Gastrocnemius medialis (tissue), 4 donors: Measurements from ENCODE around the gene MOB3B. TPM values are rescaled to one million over a fixed set of nuclear protein-coding genes. Genes with fewer than 3 reads are reported as not detected.

Experiments used
- ATAC-seq, 2 donors: fragments of 150-250 bp; one replicate each; pipeline ENCODE4 v1.9.1; 2016
- DNase-seq, 2 donors: peaks; one replicate each; pipeline ENCODE4 v3.0.0-alpha.2; 2019
- H3K27ac ChIP-seq, 4 donors: fragments of 200-600 bp; sonication (generic); 1 replicate in 1 of 4; 2 replicates in 3 of 4; pipeline ENCODE4 v1.5.1; 2016 to 2018; ENCODE audit warnings: mild to moderate bottlenecking in 2 of 4, moderate library complexity in 1 of 4
- H3K27me3 ChIP-seq, 3 donors: fragments of 200-600 bp; sonication (generic) in 2 of 3; 1 replicate in 1 of 3; 2 replicates in 2 of 3; pipeline versions ENCODE4 v1.5.1 to v1.6.0; 2016 to 2019; ENCODE audit warnings: mild to moderate bottlenecking in 1 of 3, moderate library complexity in 1 of 3
- H3K36me3 ChIP-seq, 2 donors: fragments of 200-600 bp; sonication (generic) in 1 of 2; one replicate each; pipeline ENCODE4 v1.5.1; 2017 to 2018
- H3K4me1 ChIP-seq, 2 donors: fragments of 200-600 bp; sonication (generic) in 1 of 2; one replicate each; pipeline ENCODE4 v1.5.1; 2016 to 2017; ENCODE audit warnings: mild to moderate bottlenecking in 2 of 2
- H3K4me3 ChIP-seq, 4 donors: fragments of 200-600 bp; sonication (generic) in 3 of 4; 1 replicate in 1 of 4; 2 replicates in 3 of 4; pipeline ENCODE4 v1.5.1; 2016 to 2019; ENCODE audit warnings: mild to moderate bottlenecking in 2 of 4
- H3K9me3 ChIP-seq, 3 donors: fragments of 200-600 bp; sonication (generic) in 2 of 3; 1 replicate in 1 of 3; 2 replicates in 2 of 3; pipeline ENCODE4 v1.5.1; 2016 to 2019
- POLR2A ChIP-seq, 2 donors: fragments of 450-650 bp; IDR thresholded peaks; one replicate each; pipeline ENCODE4 v1.6.1; 2017; ENCODE audit warnings: antibody characterized with exemption in 2 of 2, mild to moderate bottlenecking in 2 of 2, moderate library complexity in 2 of 2
- in situ Hi-C, 4 donors: fragments of 200-750 bp; cut with MboI; loops; one replicate each; pipeline versions ENCODE4 v1.15.0 to v1.8.0; 2017; ENCODE audit warnings: low sequenced_read_pairs in 4 of 4
- intact Hi-C: fragments of 100-400 bp; cut with DNase I; formaldehyde crosslinking; loops from one replicate; pipeline ENCODE4 v1.15.1; 2023; ENCODE audit warnings: low total_unique reads
- total RNA-seq, 4 donors: library from RNA; depleted of rRNA; stranded (reverse); fragments of >200 nt; gene quantifications; one replicate each; pipeline versions ENCODE4 v1.1.0 to v1.2.3, GENCODE V29; 2016
- TF ChIP-seq, protein P1 (sequence below), 5 experiments: fragments of 450-650 bp in 3 of 5; fragments of 200-600 bp in 2 of 5; sonication (generic) in 2 of 5; IDR thresholded peaks in 4 of 5; conservative IDR thresholded peaks in 1 of 5; 1 replicate in 4 of 5; 2 replicates in 1 of 5; pipeline ENCODE4 v1.5.1; 2016 to 2019; ENCODE audit warnings: antibody characterized with exemption in 5 of 5, mild to moderate bottlenecking in 3 of 5, moderate library complexity in 3 of 5

The MOB3B gene
- total RNA-seq, 4 donors from 2014 or later: 3.4 to 16.3 (median 12.7) TPM

GRCh38 chr9:27440888-27441740 lies 88.5 kb downstream of the MOB3B start:
- Histone ChIP-seq H3K36me3 (no peaks in the 10 kb centered on the region), H3K27me3 (no peaks in the 10 kb centered on the region), H3K9me3 (no peaks in the 10 kb centered on the region), H3K4me1 (peaks cover 0 to 7% of the 10 kb centered on the region in 2 donors), H3K27ac (no peak overlapping the region), H3K4me3 (no peak overlapping the region)
- no peak for ATAC-seq
- no peak for TF ChIP-seq POLR2A (IDR thresholded peaks at IDR 0.05)
- intact Hi-C loops: no loop called here
- in situ Hi-C loops: loop anchor here in 1 of 4 donors (10.0 kb wide), 1 partner anchor 56 kb away; no protein-coding TSS in a partner anchor
- no peak for DNase-seq

DNA sequence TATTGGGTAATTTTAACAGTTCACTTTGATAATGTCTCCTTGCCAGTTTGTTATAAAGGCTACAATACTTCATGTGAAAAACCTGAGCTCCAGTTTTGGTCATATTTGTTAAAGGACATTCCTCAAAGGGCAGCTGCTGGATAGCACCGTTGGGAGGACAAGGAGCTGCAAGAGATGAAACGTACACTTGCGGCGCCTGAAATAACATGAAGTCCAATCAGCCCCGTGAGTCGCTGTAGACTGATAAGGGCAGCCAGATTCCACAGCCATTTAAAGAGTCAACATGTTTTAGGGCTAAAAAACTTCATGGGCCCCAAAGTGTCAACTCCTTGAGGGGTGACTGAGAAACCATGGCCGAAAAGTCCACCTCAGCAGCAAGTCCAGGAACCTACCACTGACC lies 91.1 kb downstream of the MOB3B start:
- no peak for TF ChIP-seq POLR2A (IDR thresholded peaks at IDR 0.05)
- TF ChIP-seq, protein P1, sequence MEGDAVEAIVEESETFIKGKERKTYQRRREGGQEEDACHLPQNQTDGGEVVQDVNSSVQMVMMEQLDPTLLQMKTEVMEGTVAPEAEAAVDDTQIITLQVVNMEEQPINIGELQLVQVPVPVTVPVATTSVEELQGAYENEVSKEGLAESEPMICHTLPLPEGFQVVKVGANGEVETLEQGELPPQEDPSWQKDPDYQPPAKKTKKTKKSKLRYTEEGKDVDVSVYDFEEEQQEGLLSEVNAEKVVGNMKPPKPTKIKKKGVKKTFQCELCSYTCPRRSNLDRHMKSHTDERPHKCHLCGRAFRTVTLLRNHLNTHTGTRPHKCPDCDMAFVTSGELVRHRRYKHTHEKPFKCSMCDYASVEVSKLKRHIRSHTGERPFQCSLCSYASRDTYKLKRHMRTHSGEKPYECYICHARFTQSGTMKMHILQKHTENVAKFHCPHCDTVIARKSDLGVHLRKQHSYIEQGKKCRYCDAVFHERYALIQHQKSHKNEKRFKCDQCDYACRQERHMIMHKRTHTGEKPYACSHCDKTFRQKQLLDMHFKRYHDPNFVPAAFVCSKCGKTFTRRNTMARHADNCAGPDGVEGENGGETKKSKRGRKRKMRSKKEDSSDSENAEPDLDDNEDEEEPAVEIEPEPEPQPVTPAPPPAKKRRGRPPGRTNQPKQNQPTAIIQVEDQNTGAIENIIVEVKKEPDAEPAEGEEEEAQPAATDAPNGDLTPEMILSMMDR (IDR thresholded peaks at IDR 0.05 in 4 of 5, conservative IDR thresholded peaks at IDR 0.05 in 1 of 5): no peak
- no peak overlapping the region for H3K4me3 ChIP-seq
- H3K27ac ChIP-seq: no peak overlapping the region
- intact Hi-C loops: loop anchor here (5.0 to 10.0 kb wide), 2 partner anchors 89 to 104 kb away; partner anchors contain the start of gene MOB3B
- in situ Hi-C loops: no loop called here
- no peaks in the 10 kb centered on the region for H3K9me3 ChIP-seq
- DNase-seq (no peak), ATAC-seq (no peak)
- no peaks in the 10 kb centered on the region for H3K27me3 ChIP-seq
- H3K36me3 ChIP-seq: no peaks in the 10 kb centered on the region
- H3K4me1 ChIP-seq: peaks cover 0 to 7% of the 10 kb centered on the region in 2 donors

GRCh38 chr9:27437652-27438373 lies 91.8 kb downstream of the MOB3B start:
- H3K27ac ChIP-seq: no peak overlapping the region
- no peaks in the 10 kb centered on the region for H3K9me3 ChIP-seq
- TF ChIP-seq, protein P1 (IDR thresholded peaks at IDR 0.05 in 4 of 5, conservative IDR thresholded peaks at IDR 0.05 in 1 of 5): no peak
- no peak for TF ChIP-seq POLR2A (IDR thresholded peaks at IDR 0.05)
- H3K4me3 ChIP-seq: no peak overlapping the region
- intact Hi-C loops: loop anchor here (5.0 to 10.0 kb wide), 2 partner anchors 89 to 103 kb away; partner anchors contain the start of gene MOB3B
- no peaks in the 10 kb centered on the region for H3K36me3 ChIP-seq
- DNase-seq (no peak), ATAC-seq (no peak)
- peaks cover under 1 to 7% of the 10 kb centered on the region in 2 donors for H3K4me1 ChIP-seq
- in situ Hi-C loops: no loop called here
- H3K27me3 ChIP-seq: no peaks in the 10 kb centered on the region

- no peak overlapping the region for H3K27ac ChIP-seq
- TF ChIP-seq, protein P1 (IDR thresholded peaks at IDR 0.05 in 4 of 5, conservative IDR thresholded peaks at IDR 0.05 in 1 of 5): no peak
- TF ChIP-seq POLR2A (IDR thresholded peaks at IDR 0.05): no peak
- H3K4me1 ChIP-seq: peaks cover 10 to 17% of the 10 kb centered on the region in 2 donors
- ATAC-seq (no peak), DNase-seq (no peak)
- intact Hi-C loops (loop anchor here (5.0 to 10.0 kb wide), 2 partner anchors 91 to 101 kb away; partner anchors contain the start of gene MOB3B), in situ Hi-C loops (no loop called here)
- no peaks in the 10 kb centered on the region for H3K27me3 ChIP-seq
- H3K36me3 ChIP-seq: no peaks in the 10 kb centered on the region
- no peak overlapping the region for H3K4me3 ChIP-seq
- no peaks in the 10 kb centered on the region for H3K9me3 ChIP-seq
These were observed 93.4 kb downstream of the MOB3B start for GRCh38 chr9:27436234-27436633.
